Vagina (tissue), 2 donors: ENCODE data around the gene WDR55. TPM values are rescaled to one million over a fixed set of nuclear protein-coding genes. Genes with fewer than 3 reads are reported as not detected.
A peak's percentile ranks its signal among the peaks of the same experiment; 100 is the strongest.

Source experiments
- DNase-seq, 2 donors: peaks; one replicate each; pipeline ENCODE4 v3.0.0-alpha.2; 2017; ENCODE audit errors: extremely low spot score in 2 of 2
- H3K27ac ChIP-seq: fragments of 200-600 bp; sonication (generic); one replicate; pipeline ENCODE4 v1.5.1; 2019
- H3K27me3 ChIP-seq: fragments of 200-600 bp; sonication (generic); one replicate; pipeline ENCODE4 v1.5.1; 2019
- H3K36me3 ChIP-seq, 2 donors: fragments of 200-600 bp; sonication (generic); one replicate each; pipeline ENCODE4 v1.5.1; 2017 to 2019
- H3K4me1 ChIP-seq: fragments of 200-600 bp; sonication (generic); one replicate; pipeline ENCODE4 v1.5.1; 2019
- H3K4me3 ChIP-seq, 2 donors: fragments of 200-600 bp; sonication (generic); 1 replicate in 1 of 2; 2 replicates in 1 of 2; pipeline ENCODE4 v1.5.1; 2016 to 2019
- H3K9me3 ChIP-seq: fragments of 200-600 bp; sonication (generic); one replicate; pipeline ENCODE4 v1.5.1; 2019
- CTCF ChIP-seq, 3 experiments: fragments of 450-650 bp in 2 of 3; fragments of 200-600 bp in 1 of 3; sonication (generic) in 1 of 3; IDR thresholded peaks; one replicate each; pipeline ENCODE4 v1.5.1; 2017 to 2019; ENCODE audit warnings: antibody characterized with exemption in 3 of 3, mild to moderate bottlenecking in 2 of 3, moderate library complexity in 2 of 3
- POLR2A ChIP-seq, 2 donors: fragments of 450-650 bp; IDR thresholded peaks; one replicate each; pipeline ENCODE4 v1.6.1; 2017; ENCODE audit warnings: antibody characterized with exemption in 2 of 2, mild to moderate bottlenecking in 2 of 2, moderate library complexity in 2 of 2
- POLR2AphosphoS5 ChIP-seq, 2 donors: sonication (generic); formaldehyde crosslinking; IDR thresholded peaks; one replicate each; pipeline ENCODE4 v1.9.0; 2017; ENCODE audit warnings: antibody characterized with exemption in 2 of 2, mild to moderate bottlenecking in 2 of 2, low read depth in 1 of 2; ENCODE audit not compliant: insufficient read depth in 1 of 2
- intact Hi-C: fragments of 100-400 bp; cut with DNase I; formaldehyde crosslinking; loops from one replicate; pipeline ENCODE4 v1.15.1; 2023
- total RNA-seq: library from RNA; depleted of rRNA; stranded (reverse); fragments of >200 nt; gene quantifications from one replicate; pipeline ENCODE4 v1.2.3, GENCODE V29; 2016

Gene WDR55
- total RNA-seq, 1 donor from 2014 or later: 19.9 TPM

- TF ChIP-seq POLR2AphosphoS5 (IDR thresholded peaks at IDR 0.05; ENCODE audit: insufficient read depth in 1 of 2, low read depth in 1 of 2) (peak; percentile 80 to 92), CTCF (IDR thresholded peaks at IDR 0.05) (peak in 2 of 3 experiments; percentile 21 to 33), POLR2A (IDR thresholded peaks at IDR 0.05) (peak in 1 of 2 donors; percentile 36)
These were observed 25.3 kb upstream of the WDR55 start, which contains the start of gene TMCO6 for GRCh38 chr5:140639148-140639981. TMCO6 (plus strand) TSS chr5:140639451; CDS start chr5:140639528, 77 bp downstream.

GRCh38 chr5:140641716-140642115 is 23.0 kb upstream of the WDR55 start:
- Histone ChIP-seq H3K9me3 (no peaks in the 10 kb centered on the region), H3K4me3 (no peak overlapping the region), H3K36me3 (peaks cover 0 to 22% of the 10 kb centered on the region in 2 donors), H3K27me3 (no peaks in the 10 kb centered on the region), H3K4me1 (peaks cover 40% of the 10 kb centered on the region), H3K27ac (no peak overlapping the region)
- no peak for DNase-seq
- no peak for TF ChIP-seq POLR2A (IDR thresholded peaks at IDR 0.05)
- TF ChIP-seq POLR2AphosphoS5 (IDR thresholded peaks at IDR 0.05; ENCODE audit: insufficient read depth in 1 of 2, low read depth in 1 of 2): no peak
- TF ChIP-seq CTCF (IDR thresholded peaks at IDR 0.05): no peak
- intact Hi-C loops: no loop called here

More at GRCh38 chr5:140639148-140639981, 25.3 kb upstream of the WDR55 start, which contains the start of gene TMCO6:
- intact Hi-C loops: loop anchor here (10.0 kb wide), 1 partner anchor 75 kb away; the partner anchor contains the start of genes APBB3 and SLC35A4
- Histone ChIP-seq H3K4me3 (peak within 1 kb of the TSS; percentile 62 to 85), H3K9me3 (no peaks in the 10 kb centered on the region), H3K4me1 (peaks cover 26% of the 10 kb centered on the region), H3K36me3 (peaks cover 0 to 10% of the 10 kb centered on the region in 2 donors), H3K27ac (peak within 1 kb of the TSS; percentile 88), H3K27me3 (no peaks in the 10 kb centered on the region)
- peak in 1 of 2 donors; percentile 94 for DNase-seq

GRCh38 chr5:140642718-140643117 is 22.0 kb upstream of the WDR55 start:
- Histone ChIP-seq H3K27ac (no peak overlapping the region), H3K27me3 (no peaks in the 10 kb centered on the region), H3K36me3 (peaks cover 0 to 22% of the 10 kb centered on the region in 2 donors), H3K4me3 (no peak overlapping the region), H3K4me1 (peaks cover 44% of the 10 kb centered on the region), H3K9me3 (no peaks in the 10 kb centered on the region)
- no peak for DNase-seq
- TF ChIP-seq CTCF (IDR thresholded peaks at IDR 0.05) (no peak), POLR2AphosphoS5 (IDR thresholded peaks at IDR 0.05; ENCODE audit: insufficient read depth in 1 of 2, low read depth in 1 of 2) (no peak), POLR2A (IDR thresholded peaks at IDR 0.05) (no peak)
- intact Hi-C loops: no loop called here

GRCh38 chr5:140647042-140647419 is 17.7 kb upstream of the WDR55 start:
- Histone ChIP-seq H3K4me3 (peak overlapping the region; percentile 64 to 76), H3K27me3 (no peaks in the 10 kb centered on the region), H3K36me3 (peaks cover 0 to 49% of the 10 kb centered on the region in 2 donors), H3K27ac (peak overlapping the region; percentile 66), H3K4me1 (peaks cover 33% of the 10 kb centered on the region), H3K9me3 (no peaks in the 10 kb centered on the region)
- DNase-seq: no peak
- no peak for TF ChIP-seq POLR2A (IDR thresholded peaks at IDR 0.05)
- TF ChIP-seq CTCF (IDR thresholded peaks at IDR 0.05): no peak
- TF ChIP-seq POLR2AphosphoS5 (IDR thresholded peaks at IDR 0.05; ENCODE audit: insufficient read depth in 1 of 2, low read depth in 1 of 2): no peak
- intact Hi-C loops: loop anchor here (5.0 kb wide), 1 partner anchor 100 kb away; the partner anchor contains the start of gene EIF4EBP3
